PC-3 (cell line): ENCODE results near the gene DGKG. TPM values are rescaled to one million over a fixed set of nuclear protein-coding genes. Genes with fewer than 3 reads are reported as not detected.
A peak's percentile ranks its signal among the peaks of the same experiment; 100 is the strongest.

Source experiments
- ATAC-seq: fragments of 200-7000 bp; cut with Tn5 transposase; 2 replicates; pipeline ENCODE4 v1.9.1; 2020; ENCODE audit warnings: mild to moderate bottlenecking, moderate library complexity
- BruUV-seq: library from RNA; stranded (reverse); fragments of 400-500 nt; replicated peaks from 2 replicates; lab custom pipeline; 2021; lab: Mats Ljungman, UMichigan
- CTCF ChIA-PET: fragments of 300-600 bp; sonication (Branson Sonifier 250); formaldehyde crosslinking; loops from one replicate; lab custom pipeline; 2022; ENCODE audit warnings: antibody characterized with exemption; lab: Charles Lee
- POLR2A ChIA-PET: fragments of 300-600 bp; sonication (Branson Sonifier 250); formaldehyde crosslinking; loops from one replicate; lab custom pipeline; 2022; ENCODE audit warnings: antibody characterized with exemption; ENCODE audit not compliant: unreplicated experiment; lab: Charles Lee
- DNase-seq: peaks from one replicate; pipeline ENCODE4 v3.0.0-alpha.2; 2015
- H2AFZ ChIP-seq: fragments of 300-600 bp; sonication (generic); 2 replicates; pipeline ENCODE4 v1.6.0; 2016; ENCODE audit warnings: antibody characterized with exemption, low read length
- H3F3A ChIP-seq: fragments of 300-600 bp; sonication (generic); one replicate; pipeline ENCODE4 v1.6.0; 2017; ENCODE audit warnings: antibody characterized with exemption, low read length, control low read depth, mild to moderate bottlenecking; ENCODE audit not compliant: unreplicated experiment
- H3K27ac ChIP-seq: fragments of 300-600 bp; sonication (generic); 2 replicates; pipeline ENCODE4 v1.5.1; 2016; ENCODE audit warnings: mild to moderate bottlenecking, low read length
- H3K27me3 ChIP-seq: fragments of 300-600 bp; sonication (generic); 2 replicates; pipeline ENCODE4 v1.6.1; 2016; ENCODE audit warnings: low read length, mixed read lengths
- H3K36me3 ChIP-seq: fragments of 300-600 bp; sonication (generic); 2 replicates; pipeline ENCODE4 v1.6.1; 2016; ENCODE audit warnings: low read depth, mixed run types, low read length, mixed read lengths
- H3K4me1 ChIP-seq: fragments of 300-600 bp; sonication (generic); 2 replicates; pipeline ENCODE4 v1.5.1; 2016; ENCODE audit warnings: low read length; ENCODE audit not compliant: insufficient read depth
- H3K4me2 ChIP-seq: fragments of 300-600 bp; sonication (generic); 2 replicates; pipeline ENCODE4 v1.6.0; 2016; ENCODE audit warnings: low read length
- H3K4me3 ChIP-seq: fragments of 300-600 bp; sonication (generic); 2 replicates; pipeline ENCODE4 v1.5.1; 2016; ENCODE audit warnings: mild to moderate bottlenecking, low read length, mixed read lengths
- H3K79me2 ChIP-seq: fragments of 300-600 bp; sonication (generic); 2 replicates; pipeline ENCODE4 v1.6.1; 2017; ENCODE audit warnings: low read length, mixed read lengths
- H3K9ac ChIP-seq: fragments of 300-600 bp; sonication (generic); 2 replicates; pipeline ENCODE4 v1.6.0; 2016; ENCODE audit warnings: mild to moderate bottlenecking, low read length
- H3K9me2 ChIP-seq: fragments of 300-600 bp; sonication (generic); replicated peaks from 2 replicates; pipeline ENCODE4 v1.6.1; 2016; ENCODE audit warnings: mixed run types, low read length, mixed read lengths
- H3K9me3 ChIP-seq: fragments of 300-600 bp; sonication (generic); 2 replicates; pipeline ENCODE4 v1.6.1; 2016; ENCODE audit warnings: low read length, mixed read lengths
- H4K20me1 ChIP-seq: fragments of 300-600 bp; sonication (generic); 2 replicates; pipeline ENCODE4 v1.6.1; 2016; ENCODE audit warnings: low read length, mixed read lengths
- CTCF ChIP-seq: fragments of 300-600 bp; sonication (generic); conservative IDR thresholded peaks from 2 replicates; pipeline ENCODE4 v1.5.1; 2017; ENCODE audit warnings: antibody characterized with exemption, low read depth, mild to moderate bottlenecking, low read length
- EZH2 ChIP-seq: fragments of 300-600 bp; sonication (generic); IDR thresholded peaks from one replicate; pipeline ENCODE4 v1.6.1; 2017; ENCODE audit warnings: antibody characterized with exemption, mild to moderate bottlenecking, low read length; ENCODE audit not compliant: unreplicated experiment
- EZH2phosphoT487 ChIP-seq: fragments of 300-600 bp; sonication (generic); IDR thresholded peaks from 2 replicates; pipeline ENCODE4 v1.6.1; 2018; ENCODE audit warnings: mild to moderate bottlenecking, antibody characterized with exemption, low read length, borderline replicate concordance
- intact Hi-C: fragments of 100-400 bp; cut with micrococcal nuclease; formaldehyde crosslinking; loops from 2 replicates; pipeline ENCODE4 v1.9.0; 2023
- total RNA-seq: library from RNA; depleted of rRNA; stranded (reverse); fragments of >200 nt; gene quantifications from 2 replicates; pipeline ENCODE4 v1.2.3, GENCODE V29; 2014

The DGKG gene
- total RNA-seq, 1 experiment from 2014 or later: 2.7 TPM

GRCh38 chr3:186218421-186218820 is 143.6 kb downstream of the DGKG start:
- H3K9me3 ChIP-seq: no peaks in the 10 kb centered on the region
- H3K4me1 ChIP-seq: peaks cover 10% of the 10 kb centered on the region
- H3K9me2 ChIP-seq: no peaks in the 10 kb centered on the region; the same call in 1 of the 2 replicates
- H3K27ac ChIP-seq: no peak overlapping the region
- POLR2A ChIA-PET: no interaction called here
- H3F3A ChIP-seq: no peaks in the 10 kb centered on the region
- TF ChIP-seq EZH2 (no peak), EZH2phosphoT487 (no peak), CTCF (no peak)
- H3K9ac ChIP-seq: no peak overlapping the region
- H3K4me2 ChIP-seq: no peak overlapping the region
- no peak overlapping the region for H2AFZ ChIP-seq
- H3K27me3 ChIP-seq: peaks cover 5% of the 10 kb centered on the region; the same call in 1 of the 2 replicates
- H3K36me3 ChIP-seq: no peaks in the 10 kb centered on the region
- H3K4me3 ChIP-seq: no peak overlapping the region
- no peak for DNase-seq
- no TSS peak for BruUV-seq
- intact Hi-C loops: no loop called here
- CTCF ChIA-PET: no interaction called here
- ATAC-seq: no peak
- H4K20me1 ChIP-seq: no peaks in the 10 kb centered on the region
- H3K79me2 ChIP-seq: no peaks in the 10 kb centered on the region

- no peak for TF ChIP-seq CTCF
- TF ChIP-seq EZH2phosphoT487: no peak
- TF ChIP-seq EZH2: no peak
- H3K9me2 ChIP-seq: no peaks in the 10 kb centered on the region; the same call in 1 of the 2 replicates
- H3F3A ChIP-seq: no peaks in the 10 kb centered on the region
- no peak overlapping the region for H3K4me2 ChIP-seq
- no peaks in the 10 kb centered on the region for H4K20me1 ChIP-seq
- no peak overlapping the region for H3K4me3 ChIP-seq
- H3K9me3 ChIP-seq: no peaks in the 10 kb centered on the region
- H2AFZ ChIP-seq: no peak overlapping the region
- peaks cover 10% of the 10 kb centered on the region for H3K4me1 ChIP-seq
- intact Hi-C loops: no loop called here
- CTCF ChIA-PET: no interaction called here
- no peaks in the 10 kb centered on the region for H3K36me3 ChIP-seq
- BruUV-seq: no TSS peak
- H3K9ac ChIP-seq: no peak overlapping the region
- no peaks in the 10 kb centered on the region for H3K79me2 ChIP-seq
- ATAC-seq: no peak
- H3K27ac ChIP-seq: no peak overlapping the region
- POLR2A ChIA-PET: no interaction called here
- H3K27me3 ChIP-seq: 0 out of 2 replicates have a peak, but pooled peaks cover 3% of the 10 kb centered on the region
- DNase-seq: peak; percentile 18
These were observed 144.2 kb downstream of the DGKG start for GRCh38 chr3:186217820-186218164.

- no peak for DNase-seq
- ChIA-PET POLR2A (no interaction called here), CTCF (no interaction called here)
- Histone ChIP-seq H3K9me2 (no peaks in the 10 kb centered on the region; the same call in 1 of the 2 replicates), H3K27me3 (0 out of 2 replicates have a peak, but pooled peaks cover 3% of the 10 kb centered on the region), H3F3A (no peaks in the 10 kb centered on the region), H3K9me3 (no peaks in the 10 kb centered on the region), H3K4me2 (no peak overlapping the region), H3K79me2 (no peaks in the 10 kb centered on the region), H2AFZ (no peak overlapping the region), H3K4me1 (peaks cover 10% of the 10 kb centered on the region), H3K9ac (no peak overlapping the region), H3K4me3 (no peak overlapping the region), H3K27ac (no peak overlapping the region), H3K36me3 (no peaks in the 10 kb centered on the region), H4K20me1 (no peaks in the 10 kb centered on the region)
- no peak for TF ChIP-seq CTCF
- no peak for TF ChIP-seq EZH2
- TF ChIP-seq EZH2phosphoT487: no peak
- no TSS peak for BruUV-seq
- intact Hi-C loops: no loop called here
- ATAC-seq: no peak
These were observed 144.9 kb downstream of the DGKG start for GRCh38 chr3:186216900-186217819.
